HEK293T (cell line): Measurements from ENCODE around the gene SEMA3D.

Source experiments
- ARNT ChIP-seq: fragments of 450-650 bp; IDR thresholded peaks from 2 replicates; pipeline ENCODE4 v1.6.1; 2017; ENCODE audit warnings: mild to moderate bottlenecking
- ELF4 ChIP-seq: fragments of 450-650 bp; IDR thresholded peaks from 2 replicates; pipeline ENCODE4 v1.6.1; 2017; ENCODE audit warnings: antibody characterized with exemption
- FOXA1 ChIP-seq: fragments of 450-650 bp; IDR thresholded peaks from 2 replicates; pipeline ENCODE4 v1.6.1; 2016; ENCODE audit warnings: mild to moderate bottlenecking
- FOXM1 ChIP-seq: fragments of 450-650 bp; IDR thresholded peaks from 2 replicates; pipeline ENCODE4 v1.6.1; 2017; ENCODE audit warnings: mild to moderate bottlenecking, borderline replicate concordance
- L3MBTL2 ChIP-seq: fragments of 450-650 bp; conservative IDR thresholded peaks from 2 replicates; pipeline ENCODE4 v1.6.1; 2016; ENCODE audit warnings: mild to moderate bottlenecking
- LEF1 ChIP-seq: fragments of 450-650 bp; IDR thresholded peaks from 2 replicates; pipeline ENCODE4 v1.6.1; 2017; ENCODE audit warnings: mild to moderate bottlenecking, borderline replicate concordance
- NFRKB ChIP-seq: fragments of 450-650 bp; IDR thresholded peaks from 2 replicates; pipeline ENCODE4 v1.6.1; 2016; ENCODE audit warnings: mild to moderate bottlenecking, moderate library complexity
- SP1 ChIP-seq: fragments of 450-650 bp; IDR thresholded peaks from 2 replicates; pipeline ENCODE4 v1.6.1; 2017
- TF ChIP-seq, protein P1 (sequence below): fragments of 450-650 bp; IDR thresholded peaks from 2 replicates; pipeline ENCODE4 v1.6.1; 2016

DNA sequence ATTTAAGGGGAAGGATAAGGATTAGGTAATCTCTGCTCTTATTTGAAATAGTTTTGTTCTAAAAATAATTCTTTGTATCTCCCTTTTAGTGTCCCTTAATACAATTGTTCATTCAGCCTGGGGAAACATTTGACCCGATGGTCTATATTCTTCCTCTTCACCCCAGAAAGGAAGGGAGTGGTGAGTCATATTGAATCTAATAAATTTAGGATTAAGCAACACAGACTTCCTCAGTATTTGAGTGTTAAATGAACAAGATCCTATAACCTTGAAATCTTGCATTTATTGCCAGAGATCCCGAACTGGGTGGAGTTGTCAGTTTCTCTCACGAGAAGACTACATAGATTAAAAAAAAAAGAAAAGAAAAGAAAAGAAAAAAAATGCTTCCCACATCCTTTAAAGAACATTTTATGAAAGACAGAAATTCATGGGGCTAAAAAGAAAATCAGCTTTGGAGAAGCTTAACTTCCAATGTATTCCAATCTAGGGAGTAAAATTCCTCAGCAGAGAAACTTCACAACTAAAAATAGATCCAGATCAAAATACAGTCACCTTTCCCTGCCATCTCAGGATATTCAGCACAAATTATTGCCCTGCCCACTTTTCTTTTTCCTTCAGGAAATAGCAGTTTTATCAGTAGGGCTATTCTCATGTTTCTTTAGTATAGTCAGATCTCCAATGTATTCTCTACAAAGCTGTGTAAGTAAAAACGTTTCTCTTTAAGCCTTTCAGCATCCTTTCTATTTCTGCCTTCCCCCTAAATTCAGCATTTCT lies 82.2 kb downstream of the SEMA3D start:
- TF ChIP-seq LEF1 (no peak), ARNT (no peak), FOXM1 (no peak), SP1 (no peak), NFRKB (no peak), FOXA1 (no peak), ELF4 (no peak), L3MBTL2 (no peak)
- TF ChIP-seq, protein P1, sequence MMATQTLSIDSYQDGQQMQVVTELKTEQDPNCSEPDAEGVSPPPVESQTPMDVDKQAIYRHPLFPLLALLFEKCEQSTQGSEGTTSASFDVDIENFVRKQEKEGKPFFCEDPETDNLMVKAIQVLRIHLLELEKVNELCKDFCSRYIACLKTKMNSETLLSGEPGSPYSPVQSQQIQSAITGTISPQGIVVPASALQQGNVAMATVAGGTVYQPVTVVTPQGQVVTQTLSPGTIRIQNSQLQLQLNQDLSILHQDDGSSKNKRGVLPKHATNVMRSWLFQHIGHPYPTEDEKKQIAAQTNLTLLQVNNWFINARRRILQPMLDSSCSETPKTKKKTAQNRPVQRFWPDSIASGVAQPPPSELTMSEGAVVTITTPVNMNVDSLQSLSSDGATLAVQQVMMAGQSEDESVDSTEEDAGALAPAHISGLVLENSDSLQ = no peak
